ENCODE measurements around the gene CDH15.
A peak's percentile ranks its signal among the peaks of the same experiment; 100 is the strongest.
"Not testable (repeated sequence)": the region's sequence is repeated elsewhere in the genome, so short reads cannot be mapped to it uniquely, and the experiment has no call there.

Gene CDH15

DNA sequence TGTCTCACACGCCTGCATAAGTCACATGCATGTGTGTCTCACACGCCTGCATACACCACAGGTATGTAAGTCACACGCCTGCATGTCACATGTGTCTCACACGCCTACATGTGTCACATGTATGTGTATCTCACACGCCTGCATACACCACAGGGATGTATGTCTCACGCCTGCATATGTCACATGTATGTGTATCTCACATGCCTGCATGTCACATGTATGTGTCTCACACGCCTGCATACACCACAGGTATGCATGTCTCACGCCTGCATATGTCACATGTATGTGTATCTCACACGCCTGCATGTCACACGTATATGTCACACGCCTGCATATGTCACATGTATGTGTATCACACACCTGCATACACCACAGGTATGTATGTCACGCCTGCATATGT lies 13.8 kb upstream of the CDH15 start:
- no peak for DNase-seq

DNA sequence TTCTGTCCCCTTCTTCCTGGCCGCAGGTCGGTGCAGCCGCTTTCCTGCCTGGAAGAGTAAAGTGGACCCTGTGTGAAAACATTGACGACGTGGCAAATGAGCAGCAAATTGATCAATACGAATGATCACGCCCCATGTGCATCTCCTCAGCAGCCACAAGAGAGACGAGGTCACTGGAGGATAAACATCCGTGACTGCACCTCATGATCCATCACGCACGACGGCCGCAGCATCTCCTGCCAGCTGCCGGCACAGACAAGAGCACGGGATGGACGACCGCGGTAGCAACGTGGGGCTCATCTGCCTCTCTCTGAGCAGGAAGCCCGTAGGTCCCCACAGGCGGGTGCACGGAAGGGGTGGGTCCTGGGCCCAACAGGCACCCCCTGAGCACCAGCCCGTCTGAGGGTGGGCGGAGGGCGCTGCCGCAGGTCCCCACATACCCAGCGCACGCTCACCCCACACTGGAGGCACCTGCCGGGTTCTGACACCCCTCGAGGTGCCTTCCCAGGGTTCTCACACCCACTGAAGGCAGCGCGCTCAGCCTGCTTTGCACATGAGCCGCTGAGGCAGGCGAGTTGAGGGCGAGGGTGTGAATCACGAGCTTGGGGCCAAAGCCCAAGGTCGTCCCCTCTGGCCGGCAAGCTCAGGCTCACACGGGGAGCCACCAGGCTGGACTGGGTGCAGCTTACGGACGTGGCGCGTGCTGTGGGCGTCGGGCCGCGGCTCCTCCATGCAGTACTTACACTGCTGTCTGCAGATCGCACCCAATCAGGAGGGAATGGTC lies 12.3 kb upstream of the CDH15 start:
- no peak for DNase-seq

DNA sequence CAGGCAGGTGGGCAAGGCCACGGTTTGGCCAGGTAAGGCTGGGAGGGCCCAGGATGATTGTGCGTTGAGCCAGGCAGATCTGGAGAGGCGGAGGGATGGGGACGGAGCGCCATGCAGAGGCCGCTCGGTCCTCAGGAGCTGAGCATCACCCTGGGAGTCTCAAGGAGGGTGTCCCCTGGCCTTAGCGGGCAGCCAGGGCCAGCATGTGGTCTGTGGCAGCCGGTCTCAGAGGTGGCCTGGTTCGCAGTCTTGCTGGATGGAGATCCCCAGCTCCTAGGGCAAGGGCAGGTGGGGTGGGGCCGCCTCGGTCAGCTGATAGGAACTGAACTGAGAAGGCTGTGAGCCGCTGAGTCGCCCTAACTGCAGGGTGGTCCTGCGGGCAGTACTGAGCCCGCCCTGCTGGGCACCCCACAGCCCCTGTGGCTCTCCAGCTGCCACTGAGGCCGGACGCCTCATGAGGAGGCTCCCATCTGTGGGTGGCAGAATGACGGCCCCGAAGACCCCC lies 11.6 kb upstream of the CDH15 start:
- no peak for DNase-seq

DNA sequence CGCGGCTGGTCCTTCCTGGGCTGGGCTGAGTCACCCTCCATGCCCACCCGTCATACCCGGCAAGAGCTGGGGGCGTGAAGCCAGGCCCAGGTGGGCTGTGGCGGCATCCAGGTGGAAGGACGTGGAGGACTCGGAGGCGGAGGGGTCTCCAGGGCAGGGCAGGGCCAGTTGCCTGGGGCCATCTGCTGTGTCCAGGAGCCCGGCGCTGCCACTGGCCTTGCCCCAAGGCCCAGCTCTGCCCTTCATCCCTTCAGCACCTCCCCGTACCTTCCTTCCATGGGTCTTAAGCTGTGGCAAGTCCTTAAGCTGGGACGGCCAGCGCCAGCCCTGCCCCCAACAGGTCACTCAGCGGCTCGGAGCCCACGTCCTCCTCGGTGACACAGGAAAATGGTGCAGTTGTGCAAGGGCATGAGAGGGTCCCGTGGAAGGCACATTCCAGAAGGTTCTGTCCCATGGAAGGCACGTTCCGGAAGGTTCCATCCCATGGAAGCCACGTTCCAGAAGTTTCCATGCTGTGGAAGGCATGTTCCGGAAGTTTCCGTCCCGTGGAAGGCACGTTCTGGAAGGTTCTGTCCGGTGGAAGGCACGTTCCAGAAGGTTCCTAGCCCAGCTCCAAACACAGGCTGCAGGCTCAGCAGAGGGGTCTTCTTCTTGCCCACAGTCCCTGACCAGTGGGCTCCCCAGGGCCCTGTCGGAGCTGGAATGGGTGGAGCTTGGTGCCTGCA lies 10.4 kb upstream of the CDH15 start:
- no peak for DNase-seq

DNA sequence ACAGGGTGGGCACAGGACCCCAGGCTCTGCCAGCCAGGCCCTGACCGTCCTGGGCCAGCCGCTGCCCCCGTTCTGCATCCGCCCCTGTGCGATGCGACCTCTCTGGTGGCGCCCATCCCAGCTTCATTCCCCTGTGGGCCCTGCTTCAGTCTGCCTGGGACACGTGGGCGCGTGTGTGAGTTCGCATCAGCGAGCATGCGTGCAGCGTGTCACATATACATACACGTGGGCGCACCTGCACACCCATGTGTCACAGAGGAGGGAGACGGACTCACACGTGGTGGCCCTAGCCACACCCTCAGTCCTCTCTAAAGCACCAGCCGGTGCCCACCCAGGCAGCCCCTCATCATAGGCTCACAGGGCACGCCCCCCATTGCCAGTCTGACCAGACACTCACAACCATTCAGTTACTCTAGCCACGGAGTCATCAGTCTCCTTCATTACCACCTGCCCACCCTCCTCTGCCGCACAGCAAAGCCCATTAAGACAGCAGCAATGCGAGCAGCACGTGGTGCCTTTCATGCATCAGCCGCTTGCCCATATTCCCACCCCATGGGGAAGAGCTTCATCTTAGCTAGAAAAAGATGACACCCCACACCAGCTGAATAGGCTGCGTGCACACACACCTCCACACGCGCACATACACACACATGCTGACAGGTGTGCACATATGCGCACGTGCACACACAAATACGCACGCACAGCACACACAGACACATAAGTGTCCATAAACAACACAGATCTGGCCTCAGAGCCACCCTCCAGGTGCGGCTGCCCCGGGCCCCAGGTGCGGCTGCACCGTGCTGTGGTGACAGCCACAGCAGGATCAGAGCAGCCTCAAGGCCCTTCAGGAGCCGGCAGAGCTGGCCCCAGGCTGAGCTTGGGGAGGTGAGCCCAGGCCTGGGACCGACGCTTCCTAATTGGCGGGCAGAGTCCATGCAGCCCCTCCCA lies 9.5 kb upstream of the CDH15 start:
- no peak for DNase-seq

DNA sequence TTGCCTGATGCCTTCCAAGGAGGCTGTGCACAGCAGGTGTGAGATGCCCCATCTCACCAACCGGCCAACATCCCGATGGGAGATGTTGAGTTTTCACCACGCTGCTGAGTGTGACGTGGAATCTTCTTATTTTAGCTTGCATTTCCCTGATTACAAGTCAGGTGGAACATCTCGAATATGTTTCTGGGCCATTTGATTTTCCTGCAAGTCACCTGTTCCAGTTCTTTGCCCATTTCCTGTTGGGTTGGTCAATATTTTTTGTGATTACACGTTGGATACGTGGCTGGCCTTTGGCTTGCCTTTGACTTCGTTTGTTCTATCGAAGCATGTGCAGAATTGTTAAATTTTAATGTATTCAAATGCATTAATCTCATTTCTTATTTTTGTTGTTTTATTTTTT lies 8.3 kb upstream of the CDH15 start:
- DNase-seq: no peak

DNA sequence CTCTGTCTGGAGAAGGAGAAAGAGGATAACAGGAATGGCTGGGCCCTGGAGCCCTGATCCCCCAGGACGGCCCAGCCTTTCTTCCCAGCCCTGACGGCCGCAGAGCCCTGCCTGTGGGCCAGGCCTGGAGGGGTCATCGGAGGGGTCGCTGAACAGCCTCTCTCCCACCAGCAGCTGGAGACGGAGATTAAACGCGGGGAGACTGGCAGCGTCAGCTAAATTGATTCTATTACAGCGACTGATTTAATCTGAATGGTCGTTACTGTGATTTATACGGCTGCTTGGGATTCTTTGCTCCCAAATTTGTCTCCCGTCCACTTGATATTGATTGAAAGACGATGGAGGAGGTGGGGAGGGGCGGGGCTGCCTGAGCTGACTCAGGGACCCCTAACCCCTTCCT lies 7.1 kb upstream of the CDH15 start:
- DNase-seq: no peak

DNA sequence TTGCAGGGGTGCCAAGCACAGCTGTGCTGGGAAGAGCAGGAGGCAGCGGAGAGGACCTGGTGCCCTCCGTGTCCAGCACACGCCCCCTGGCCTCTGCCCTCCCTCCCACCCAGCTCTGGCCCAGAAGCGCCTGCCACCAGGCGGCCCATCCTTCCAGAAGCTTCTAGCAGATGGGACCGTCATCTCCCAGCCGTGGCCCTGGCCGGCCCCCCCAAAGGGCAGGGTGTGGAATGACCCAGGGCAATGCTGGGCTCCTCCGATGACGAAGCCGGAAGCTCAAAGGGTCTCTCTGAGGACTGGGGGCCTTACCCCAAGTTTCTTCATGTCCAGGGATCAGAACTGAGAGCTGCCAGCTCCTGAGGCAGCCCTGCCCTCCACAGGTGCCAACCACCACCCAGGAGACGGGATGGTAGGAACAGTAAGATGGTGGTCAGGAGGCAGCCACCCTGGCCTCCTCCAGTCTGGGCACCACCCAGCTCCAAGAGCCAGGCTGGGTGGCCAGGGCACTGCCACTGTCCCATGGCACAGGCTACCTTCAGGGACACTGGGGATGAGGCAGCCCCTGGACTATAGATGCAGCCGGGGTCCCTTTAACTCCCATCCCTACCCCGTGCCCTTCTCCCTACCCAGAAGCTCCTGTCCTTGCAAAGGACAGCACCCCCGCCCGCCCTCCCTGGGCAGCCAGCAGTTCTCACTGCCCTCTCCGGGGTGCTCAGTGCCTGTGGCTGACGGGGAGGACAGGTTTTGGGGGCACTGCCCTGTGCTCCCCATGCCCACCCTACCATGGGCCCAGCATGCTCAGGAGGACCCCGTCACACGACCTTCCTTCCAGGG lies 6.5 kb upstream of the CDH15 start:
- DNase-seq: no peak

DNA sequence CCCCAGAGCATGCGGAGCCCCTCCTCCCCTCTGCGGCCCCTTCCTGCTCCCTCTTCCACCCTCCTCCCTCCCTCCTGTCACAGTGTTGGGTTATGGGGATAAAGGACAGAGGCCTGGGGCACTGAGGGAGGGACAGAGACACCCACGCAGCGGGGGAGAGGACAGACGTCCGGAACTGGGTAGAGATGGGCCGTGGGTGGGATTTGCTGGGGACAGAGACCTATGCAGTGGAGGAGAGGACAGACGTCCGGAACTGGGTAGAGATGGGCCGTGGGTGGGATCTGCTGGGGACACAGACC lies 5.9 kb upstream of the CDH15 start:
- DNase-seq: not testable (repeated sequence)

DNA sequence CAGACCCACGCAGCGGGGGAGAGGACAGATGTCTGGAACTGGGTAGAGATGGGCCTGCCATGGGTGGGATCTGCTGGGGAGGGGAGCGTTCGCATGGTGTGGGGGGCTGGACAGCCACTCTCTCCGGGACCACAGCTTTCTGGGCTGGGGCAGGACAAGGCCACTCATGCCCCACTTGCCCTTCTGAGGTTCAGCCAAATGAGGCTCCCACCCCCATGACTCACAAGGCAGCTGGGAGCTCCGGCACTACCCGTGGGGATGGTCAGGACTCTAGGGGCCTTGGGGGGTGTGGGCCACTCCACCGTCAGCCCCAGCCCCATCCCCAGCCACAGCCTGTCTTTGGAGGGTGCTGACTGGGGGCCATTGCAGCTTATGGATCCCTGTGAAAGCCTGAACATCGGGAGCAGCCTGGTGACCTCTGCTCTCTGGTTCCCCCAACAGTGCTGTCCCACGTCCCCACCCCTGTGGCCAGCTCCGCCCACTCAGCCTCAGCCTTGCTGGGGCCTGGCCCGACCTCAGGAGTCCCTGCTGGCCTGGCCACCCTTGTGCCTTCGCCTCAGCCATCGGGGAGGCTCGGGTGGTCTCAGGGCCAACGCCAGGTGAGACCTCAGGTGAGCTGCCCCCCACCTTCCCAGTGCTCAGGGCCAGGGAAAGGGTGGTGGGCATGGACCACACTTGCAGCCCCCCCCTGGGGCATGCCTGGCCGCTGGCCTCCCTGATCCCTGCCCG lies 4.7 kb upstream of the CDH15 start:
- no peak for DNase-seq

DNA sequence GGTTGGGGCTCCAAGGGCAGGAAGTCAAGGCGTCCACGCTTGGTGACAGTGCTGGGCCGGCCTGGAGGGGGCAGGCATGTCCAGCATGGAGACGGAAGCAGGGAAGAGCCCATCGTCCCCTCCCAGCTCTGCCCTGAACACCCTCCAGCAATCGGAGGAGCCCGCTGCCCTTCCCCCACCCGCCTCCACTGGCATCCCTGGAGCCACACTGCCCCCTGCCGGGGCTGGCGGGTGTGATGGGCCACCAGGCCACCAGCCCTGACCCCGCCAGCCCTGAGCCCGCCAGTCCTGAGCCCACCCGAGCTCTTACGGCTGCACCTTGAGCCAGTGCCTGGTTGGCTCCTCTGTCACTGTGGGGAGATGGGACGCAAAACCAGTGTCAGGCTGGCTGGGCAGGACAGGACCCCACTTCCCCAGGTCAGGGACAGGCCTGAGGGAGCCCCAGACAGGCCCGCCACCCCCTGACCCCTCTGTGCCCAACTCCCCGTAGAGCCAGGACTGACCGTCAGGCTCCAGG lies 4.1 kb upstream of the CDH15 start:
- DNase-seq: peak; percentile 94 to 95

DNA sequence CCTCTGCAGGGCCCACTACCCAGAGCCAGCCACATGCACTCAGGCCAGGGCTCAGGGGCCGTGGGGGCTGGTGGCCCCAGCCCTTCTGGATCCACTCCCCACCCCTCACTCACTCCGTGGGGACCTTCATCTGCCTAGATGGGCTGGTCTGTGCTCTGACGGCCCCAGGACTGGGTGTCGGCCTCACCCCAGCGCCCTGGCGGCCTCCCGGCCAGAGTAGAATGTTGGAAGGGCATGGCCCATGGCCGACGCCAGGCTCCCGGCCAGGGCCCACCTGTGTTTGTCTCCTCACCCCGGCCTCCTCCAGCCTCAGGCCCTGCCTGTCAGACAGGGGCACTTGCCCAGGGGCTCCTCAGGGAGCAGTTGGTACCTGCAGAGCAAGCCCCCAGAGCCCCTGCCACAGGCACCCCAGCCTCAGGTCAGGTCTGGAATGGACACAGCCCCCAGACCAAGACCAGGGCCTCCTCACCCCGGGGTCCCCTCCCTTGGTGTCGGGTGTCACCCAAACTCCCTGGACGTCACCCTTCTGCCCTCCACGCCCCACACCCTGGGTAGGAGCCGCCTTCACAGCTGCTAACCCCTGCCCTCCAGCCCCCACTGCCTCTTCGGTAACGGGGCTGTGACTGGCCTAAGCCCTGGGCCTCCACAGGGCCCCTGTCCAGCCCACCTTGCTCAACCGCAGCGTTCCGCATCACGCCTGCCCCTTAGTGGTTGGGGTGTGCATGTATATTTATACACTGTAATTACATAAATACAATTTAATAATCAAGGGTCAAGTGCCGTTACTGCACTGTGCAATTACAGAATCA lies 3.0 kb upstream of the CDH15 start:
- no peak for DNase-seq

DNA sequence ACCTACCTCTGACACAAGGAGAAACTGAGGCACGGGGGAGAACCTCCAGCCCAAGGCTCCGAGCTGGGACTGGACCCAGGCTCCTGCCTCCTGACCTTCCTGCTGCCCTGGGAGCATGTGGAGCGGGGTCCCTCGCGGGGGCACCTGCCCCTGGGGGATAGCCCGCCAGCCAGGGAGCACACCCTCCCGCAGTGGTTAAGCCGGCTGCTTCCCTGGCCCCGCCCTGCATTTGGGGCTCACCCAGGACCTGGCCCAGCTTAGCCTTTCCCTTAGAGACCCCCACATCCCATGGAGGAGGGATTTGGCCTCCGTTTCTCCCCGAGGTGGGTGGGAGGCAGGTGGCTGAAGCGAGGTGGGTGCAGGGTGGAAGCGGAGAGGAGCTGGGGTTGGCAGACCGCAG lies 1.8 kb upstream of the CDH15 start:
- no peak for DNase-seq

DNA sequence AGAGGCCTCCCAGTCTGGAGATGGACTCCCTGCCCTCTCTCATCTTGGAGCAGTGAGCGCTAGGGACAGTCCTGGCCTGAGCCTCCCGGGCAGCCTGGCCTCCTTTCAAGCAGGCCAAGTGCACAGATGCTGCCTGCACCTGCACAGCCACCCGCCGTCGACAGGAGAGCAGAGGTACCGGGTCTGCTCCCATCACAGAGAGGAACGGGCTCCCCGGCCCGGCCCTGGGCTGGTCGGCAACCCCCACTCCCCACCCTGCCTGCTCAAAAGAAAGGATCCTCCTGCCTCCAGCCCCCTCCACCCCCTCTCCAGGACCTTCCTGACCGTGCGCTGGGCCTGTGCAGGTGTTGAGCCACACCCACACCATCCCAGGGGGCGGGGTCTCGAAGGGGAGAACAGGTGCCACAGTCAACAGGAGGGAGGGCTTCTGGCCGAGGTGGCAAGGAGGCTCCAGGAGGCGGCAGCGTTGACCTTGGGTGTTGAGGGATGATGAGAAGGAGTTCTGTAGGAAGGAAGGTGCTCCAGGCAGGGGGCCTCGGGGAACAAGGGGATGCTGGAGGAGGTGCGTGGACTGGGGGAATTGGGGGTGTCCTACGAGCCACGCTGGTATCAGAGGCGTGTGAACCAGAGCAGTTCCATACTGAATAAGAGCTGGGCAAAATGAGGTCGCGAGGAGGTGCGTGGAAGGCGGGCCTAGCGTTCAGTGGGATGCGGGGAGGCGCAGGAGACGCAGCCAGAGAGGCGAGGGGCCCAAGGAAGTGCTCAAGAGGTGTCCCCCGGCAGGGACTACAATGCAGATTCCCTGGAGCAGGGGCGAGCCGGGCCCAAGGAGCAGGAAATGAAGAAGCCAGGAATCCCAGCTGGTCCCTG lies 967 bp upstream of the CDH15 start:
- peak; percentile 43 to 51 for DNase-seq

DNA sequence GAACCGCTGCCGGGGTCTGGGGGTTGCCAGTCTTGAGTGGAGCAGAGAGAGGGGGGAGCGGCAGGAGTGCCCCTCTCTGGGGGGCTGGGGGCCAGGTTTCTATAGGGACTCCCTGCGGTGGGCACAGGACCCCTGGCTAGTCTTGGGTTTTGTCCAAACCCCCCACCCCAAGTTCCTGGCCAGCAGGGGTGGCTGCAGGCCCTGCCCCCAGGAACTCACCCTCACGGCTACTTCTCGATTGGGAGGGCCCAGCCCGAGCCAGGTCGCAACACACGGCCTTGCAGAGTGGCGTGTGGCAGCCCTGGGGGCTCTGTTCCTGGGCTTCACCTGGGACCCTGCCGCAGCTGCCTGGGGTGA lies 601 bp downstream of the CDH15 start:
- no peak for DNase-seq

DNA sequence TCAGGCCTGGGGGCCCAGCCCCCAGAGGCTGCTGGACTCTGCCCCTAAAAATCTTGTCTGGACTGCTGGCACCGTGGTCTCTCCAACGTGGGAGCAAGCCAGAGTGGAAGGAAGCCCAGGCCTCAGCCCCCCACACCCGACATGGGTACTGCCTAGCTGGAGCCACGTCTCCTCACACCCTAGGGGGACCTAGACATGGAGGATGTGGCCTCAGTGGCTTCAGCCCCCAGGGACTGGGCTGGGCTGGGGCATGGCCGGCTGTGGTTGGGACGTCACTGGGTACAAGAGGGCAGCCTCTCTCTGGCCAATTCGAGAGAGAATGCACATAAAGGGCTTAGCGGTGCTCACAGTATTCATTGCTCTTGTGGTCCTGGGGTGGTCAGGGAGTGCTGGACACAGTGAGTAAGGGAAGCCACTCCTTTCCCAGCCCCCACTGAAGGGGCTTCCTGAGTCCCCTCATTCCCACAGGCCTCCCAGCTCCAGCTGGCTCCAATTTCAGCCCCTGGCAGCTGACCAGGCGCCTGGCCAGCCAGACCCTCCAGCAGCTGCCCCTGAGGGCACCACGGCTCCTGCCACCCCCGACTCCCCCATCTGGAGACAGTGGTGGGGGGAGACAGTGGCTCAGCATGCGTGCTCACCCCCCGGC lies 1.1 kb downstream of the CDH15 start:
- DNase-seq: no peak

DNA sequence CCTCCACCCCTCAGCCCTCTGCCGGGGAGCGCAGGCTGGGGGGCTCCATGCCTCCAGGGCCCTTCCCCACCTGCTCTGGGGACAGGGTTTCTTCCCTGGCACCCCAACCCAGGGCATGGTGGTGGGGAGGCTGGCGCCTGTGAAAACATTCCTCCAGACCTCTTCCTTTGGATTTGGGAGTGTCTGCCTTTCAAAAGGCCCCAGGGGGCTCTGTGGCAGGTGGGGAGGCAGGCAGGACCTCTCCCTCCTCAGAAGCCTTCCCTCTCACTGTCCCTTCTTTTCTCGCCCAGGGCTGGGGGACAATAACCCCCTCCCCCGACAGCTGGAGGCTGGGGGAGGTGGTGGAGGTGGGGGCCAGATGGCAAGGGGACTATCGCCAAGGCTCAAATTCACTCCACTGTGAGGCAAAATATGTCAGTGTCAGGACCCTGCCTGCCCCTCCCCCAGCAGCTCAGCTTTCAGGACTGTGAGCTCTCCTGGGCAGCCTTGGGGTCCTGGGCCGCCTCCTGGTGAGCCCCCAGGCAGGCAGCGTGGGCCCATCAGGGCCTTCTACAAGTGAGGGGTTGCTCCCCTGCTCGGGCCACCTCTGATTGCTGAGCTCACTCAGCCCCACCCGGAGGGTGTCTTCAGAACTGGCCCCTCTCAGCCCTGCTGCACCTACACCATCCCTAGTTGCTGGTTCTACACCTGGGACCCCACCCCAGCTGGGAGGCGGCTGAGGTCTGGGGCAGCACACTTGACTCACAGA lies 1.8 kb downstream of the CDH15 start:
- no peak for DNase-seq

DNA sequence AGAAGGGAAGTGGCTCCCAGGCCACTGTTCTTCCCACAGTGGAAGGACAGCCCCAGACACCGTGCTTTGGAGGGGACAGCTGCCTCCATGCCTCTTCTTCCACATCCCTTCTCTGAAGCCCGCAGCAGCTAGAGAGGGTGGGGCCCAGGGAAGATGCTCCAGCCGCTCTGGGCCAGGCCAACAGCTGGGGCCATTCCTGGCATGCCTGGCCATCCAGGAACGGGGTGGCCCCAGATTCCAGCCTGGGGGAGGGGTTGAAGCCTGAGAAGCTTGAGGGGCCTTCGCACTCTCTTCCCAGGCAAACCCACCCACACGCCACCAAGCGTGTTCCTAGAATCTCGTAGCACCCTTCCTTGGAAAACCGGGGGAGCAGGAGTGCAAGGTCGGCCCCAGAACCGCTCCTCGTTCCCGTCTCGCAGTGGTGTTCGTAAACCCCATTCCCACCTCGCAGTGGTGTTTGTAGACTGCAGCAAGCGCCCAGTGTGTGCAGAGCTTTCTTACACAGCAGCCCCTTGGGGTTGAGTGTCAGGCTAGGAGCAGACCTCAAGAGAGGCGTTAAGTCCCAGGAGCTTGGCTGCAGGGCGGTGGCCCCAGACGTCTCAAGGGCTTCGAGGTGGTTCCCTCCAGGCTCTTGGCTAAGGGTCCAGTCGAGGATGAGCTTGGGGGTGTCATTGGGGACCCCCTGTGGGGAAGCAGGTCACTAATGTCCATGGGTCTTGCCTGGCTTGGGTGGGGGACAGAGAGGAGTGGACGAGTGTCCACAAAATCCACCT lies 2.7 kb downstream of the CDH15 start:
- no peak for DNase-seq
